AG04450 (cell line): ENCODE results near the gene FN1. TPM values are rescaled to one million over a fixed set of nuclear protein-coding genes. Genes with fewer than 3 reads are reported as not detected.

Experiments
- CTCF ChIA-PET: fragments of 300-600, 350-600 bp; formaldehyde crosslinking; extraction: SDS; loops from one replicate; lab custom pipeline; 2022; ENCODE audit warnings: antibody characterized with exemption, inconsistent platforms; lab: Charles Lee
- POLR2A ChIA-PET: fragments of 350-600 bp; formaldehyde crosslinking; extraction: SDS; loops from one replicate; lab custom pipeline; 2021; ENCODE audit warnings: antibody characterized with exemption, inconsistent platforms; lab: Yijun Ruan, JAX
- DNase-seq: peaks from one replicate; pipeline ENCODE4 v3.0.0-alpha.2; 2011; ENCODE audit warnings: low read depth, low spot score
- H3K27ac ChIP-seq: one replicate; pipeline ENCODE4 v1.5.1; 2012; ENCODE audit warnings: low read depth, low read length, control low read depth
- H3K27me3 ChIP-seq: one replicate; pipeline ENCODE4 v1.6.0; 2012; ENCODE audit warnings: low read length; ENCODE audit not compliant: control insufficient read depth, insufficient read depth
- H3K4me3 ChIP-seq: 2 replicates; pipeline ENCODE4 v1.5.1; 2011; ENCODE audit warnings: mild to moderate bottlenecking, low read depth, low read length, control low read depth
- H3K9me3 ChIP-seq: 2 replicates; pipeline ENCODE4 v1.5.1; 2012; ENCODE audit warnings: low read length; ENCODE audit not compliant: control insufficient read depth, insufficient read depth
- polyA plus RNA-seq: library from polyadenylated mRNA; depleted of rRNA; stranded (reverse); fragments of >200 nt; gene quantifications from 2 replicates; pipeline ENCODE4 v1.2.3, GENCODE V29; 2011
- TF ChIP-seq, protein P1 (sequence below): IDR thresholded peaks from 2 replicates; pipeline ENCODE4 v1.5.1; 2011; ENCODE audit warnings: low read depth, low read length, control low read depth, inconsistent platforms

FN1 gene
- polyA plus RNA-seq, 1 experiment: 6,646 TPM

DNA sequence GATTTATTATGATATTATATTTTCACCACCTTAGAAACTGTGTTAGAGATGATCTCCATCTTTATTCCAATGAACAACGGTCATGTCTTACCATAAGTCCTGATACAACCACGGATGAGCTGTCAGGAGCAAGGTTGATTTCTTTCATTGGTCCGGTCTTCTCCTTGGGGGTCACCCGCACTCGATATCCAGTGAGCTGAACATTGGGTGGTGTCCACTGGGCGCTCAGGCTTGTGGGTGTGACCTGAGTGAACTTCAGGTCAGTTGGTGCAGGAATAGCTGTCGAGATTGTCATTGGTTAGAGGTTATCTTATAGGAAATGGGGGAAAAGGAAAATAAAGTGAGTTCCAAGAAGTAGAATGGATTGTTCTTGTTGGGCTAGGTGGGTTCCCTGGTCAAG, 56.8 kb downstream of the FN1 start:
- DNase-seq: no peak
- POLR2A ChIA-PET: interaction anchor here (0.5 kb wide), 1 partner anchor 148 kb away, joined by 4 read pairs; no protein-coding TSS in a partner anchor
- H3K27ac ChIP-seq: no peak overlapping the region
- H3K27me3 ChIP-seq: no peaks in the 10 kb centered on the region
- CTCF ChIA-PET: interaction anchor here (1.6 kb wide), 2 partner anchors 19 to 541 kb away, joined by 4 to 5 read pairs; no protein-coding TSS in a partner anchor
- H3K9me3 ChIP-seq: no peaks in the 10 kb centered on the region
- TF ChIP-seq, protein P1, sequence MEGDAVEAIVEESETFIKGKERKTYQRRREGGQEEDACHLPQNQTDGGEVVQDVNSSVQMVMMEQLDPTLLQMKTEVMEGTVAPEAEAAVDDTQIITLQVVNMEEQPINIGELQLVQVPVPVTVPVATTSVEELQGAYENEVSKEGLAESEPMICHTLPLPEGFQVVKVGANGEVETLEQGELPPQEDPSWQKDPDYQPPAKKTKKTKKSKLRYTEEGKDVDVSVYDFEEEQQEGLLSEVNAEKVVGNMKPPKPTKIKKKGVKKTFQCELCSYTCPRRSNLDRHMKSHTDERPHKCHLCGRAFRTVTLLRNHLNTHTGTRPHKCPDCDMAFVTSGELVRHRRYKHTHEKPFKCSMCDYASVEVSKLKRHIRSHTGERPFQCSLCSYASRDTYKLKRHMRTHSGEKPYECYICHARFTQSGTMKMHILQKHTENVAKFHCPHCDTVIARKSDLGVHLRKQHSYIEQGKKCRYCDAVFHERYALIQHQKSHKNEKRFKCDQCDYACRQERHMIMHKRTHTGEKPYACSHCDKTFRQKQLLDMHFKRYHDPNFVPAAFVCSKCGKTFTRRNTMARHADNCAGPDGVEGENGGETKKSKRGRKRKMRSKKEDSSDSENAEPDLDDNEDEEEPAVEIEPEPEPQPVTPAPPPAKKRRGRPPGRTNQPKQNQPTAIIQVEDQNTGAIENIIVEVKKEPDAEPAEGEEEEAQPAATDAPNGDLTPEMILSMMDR: no peak
- H3K4me3 ChIP-seq: no peak overlapping the region

DNA sequence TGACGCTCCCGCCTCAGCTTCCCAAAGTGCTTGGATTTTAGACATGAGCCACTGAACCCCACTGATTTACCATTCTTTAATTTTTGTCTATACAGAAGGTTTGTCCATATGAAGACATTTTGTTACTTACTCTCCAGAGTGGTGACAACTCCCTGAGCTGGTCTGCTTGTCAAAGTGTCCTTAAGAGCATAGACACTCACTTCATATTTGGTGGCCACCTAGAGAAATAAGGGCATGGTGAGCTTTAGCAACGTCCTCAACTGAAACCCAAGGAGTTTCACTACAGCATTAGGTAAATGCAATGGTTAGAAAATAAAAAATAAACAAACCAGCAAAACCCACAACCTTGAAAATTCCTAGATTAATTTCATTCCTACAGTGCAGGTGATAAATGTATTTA, 57.8 kb downstream of the FN1 start:
- TF ChIP-seq, protein P1: no peak
- no peak for DNase-seq
- H3K4me3 ChIP-seq: no peak overlapping the region
- H3K9me3 ChIP-seq: no peaks in the 10 kb centered on the region
- POLR2A ChIA-PET: no interaction called here
- CTCF ChIA-PET: interaction anchor here (1.0 to 1.6 kb wide), 3 partner anchors 20 to 542 kb away, joined by 4 to 5 read pairs (median 4); no protein-coding TSS in a partner anchor
- peak overlapping the region; percentile 23 for H3K27ac ChIP-seq
- H3K27me3 ChIP-seq: no peaks in the 10 kb centered on the region

DNA sequence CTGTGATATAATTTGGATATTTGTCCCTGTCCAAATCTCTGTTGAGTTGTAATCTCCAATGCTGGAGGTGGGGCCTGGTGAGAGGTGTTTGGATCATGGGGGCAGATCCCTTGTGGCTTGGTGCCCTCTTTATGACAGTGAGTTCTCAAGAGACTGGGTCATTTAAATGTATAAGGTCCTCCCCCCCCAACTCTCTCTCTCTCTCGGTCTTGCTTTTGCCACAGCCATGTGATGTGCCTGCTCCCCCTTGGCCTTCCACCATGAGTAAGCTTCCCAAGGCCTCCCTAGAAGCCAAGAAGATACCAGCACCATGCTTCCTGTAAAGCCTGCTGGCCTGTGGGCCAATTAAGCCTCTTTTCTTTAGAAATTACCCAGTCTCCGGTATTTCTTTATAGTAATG, 58.6 kb downstream of the FN1 start:
- Histone ChIP-seq H3K27ac (no peak overlapping the region), H3K27me3 (no peaks in the 10 kb centered on the region), H3K4me3 (no peak overlapping the region), H3K9me3 (no peaks in the 10 kb centered on the region)
- ChIA-PET CTCF (interaction anchor here (1.4 to 1.6 kb wide), 2 partner anchors 13 to 20 kb away, joined by 4 read pairs; no protein-coding TSS in a partner anchor), POLR2A (no interaction called here)
- no peak for DNase-seq
- TF ChIP-seq, protein P1: no peak

DNA sequence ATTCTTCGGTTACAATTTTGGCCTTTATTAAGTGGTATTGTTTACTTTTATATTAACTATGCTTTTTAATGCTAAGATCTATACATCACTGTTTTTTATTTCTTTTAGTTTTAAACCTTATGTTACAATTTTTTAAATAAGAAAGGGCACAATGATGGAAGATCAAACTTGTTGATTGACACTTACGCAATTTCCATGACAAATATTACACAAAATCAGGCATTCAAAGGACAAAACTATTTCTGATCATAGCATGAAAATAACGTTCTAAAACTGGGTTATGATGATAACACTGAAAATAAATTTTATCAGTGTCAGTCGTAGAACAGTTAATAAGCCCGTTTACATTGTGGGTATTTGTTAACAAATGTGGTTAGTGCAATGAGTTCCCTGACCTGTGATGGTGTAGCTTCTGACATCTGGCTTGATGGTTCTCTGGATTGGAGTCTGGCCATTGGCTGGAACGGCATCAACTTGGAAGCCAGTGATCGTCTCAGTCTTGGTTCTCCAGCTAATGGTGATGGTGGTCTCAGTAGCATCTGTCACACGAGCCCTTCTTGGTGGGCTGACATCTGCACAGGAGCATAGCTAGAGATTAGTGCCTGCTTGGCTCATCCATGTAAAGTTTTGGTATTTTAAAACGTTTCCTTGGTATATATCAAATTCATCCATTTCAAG, 59.6 kb downstream of the FN1 start:
- Histone ChIP-seq H3K27me3 (no peaks in the 10 kb centered on the region), H3K4me3 (no peak overlapping the region), H3K27ac (no peak overlapping the region), H3K9me3 (no peaks in the 10 kb centered on the region)
- no peak for DNase-seq
- TF ChIP-seq, protein P1: no peak
- ChIA-PET POLR2A (no interaction called here), CTCF (interaction anchor here (1.4 kb wide), 1 partner anchor 12 kb away, joined by 4 read pairs; no protein-coding TSS in a partner anchor)

DNA sequence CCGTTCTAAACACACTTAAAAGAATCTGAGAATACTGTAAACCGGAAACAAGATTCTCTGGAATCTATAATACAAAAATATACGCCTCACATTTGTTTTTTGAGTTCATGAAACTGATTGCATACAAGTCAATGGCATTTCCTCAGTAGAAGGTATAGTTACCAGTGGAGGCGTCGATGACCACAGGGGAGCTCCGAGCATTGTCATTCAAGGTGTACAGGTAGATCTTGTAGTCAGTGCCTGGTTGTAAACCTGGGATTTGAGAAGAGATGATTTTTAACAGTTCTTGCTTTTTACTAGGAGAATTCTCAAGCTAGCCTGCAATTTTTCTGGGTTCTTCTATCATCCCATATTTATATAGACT, 60.4 kb downstream of the FN1 start:
- Histone ChIP-seq H3K4me3 (no peak overlapping the region), H3K9me3 (no peaks in the 10 kb centered on the region), H3K27me3 (no peaks in the 10 kb centered on the region), H3K27ac (no peak overlapping the region)
- TF ChIP-seq, protein P1: no peak
- CTCF ChIA-PET: no interaction called here
- POLR2A ChIA-PET: no interaction called here
- DNase-seq: no peak
